Choroid plexus epithelial cell (primary cell): ENCODE measurements around the gene URB1.
"Not testable (repeated sequence)": the region's sequence is repeated elsewhere in the genome, so short reads cannot be mapped to it uniquely, and the experiment has no call there.

Source experiments
- DNase-seq: peaks from one replicate; pipeline ENCODE4 v3.0.0-alpha.2; 2010; ENCODE audit warnings: low read depth
- H3K4me3 ChIP-seq: 2 replicates; pipeline ENCODE4 v1.5.1; 2011; ENCODE audit warnings: low read depth, mild to moderate bottlenecking, control low read depth, low read length, moderate library complexity
- CTCF ChIP-seq: conservative IDR thresholded peaks from 2 replicates; pipeline ENCODE4 v1.5.1; 2011; ENCODE audit warnings: low read depth, mild to moderate bottlenecking, control low read depth, inconsistent platforms, low read length, moderate library complexity

URB1 gene

GRCh38 chr21:32410916-32411315 lies 18.1 kb upstream of the URB1 start:
- H3K4me3 ChIP-seq, result no peak overlapping the region
- no peak for DNase-seq
- TF ChIP-seq CTCF, result no peak

GRCh38 chr21:32410291-32410690 lies 17.5 kb upstream of the URB1 start:
- TF ChIP-seq CTCF, result no peak
- DNase-seq, result no peak
- H3K4me3 ChIP-seq, result no peak overlapping the region

GRCh38 chr21:32406405-32406804 lies 13.6 kb upstream of the URB1 start:
- DNase-seq, result no peak
- no peak for TF ChIP-seq CTCF
- H3K4me3 ChIP-seq, result no peak overlapping the region

- no peak overlapping the region for H3K4me3 ChIP-seq
- TF ChIP-seq CTCF, result peak; percentile 80
- peak; percentile 88 for DNase-seq
Observed at GRCh38 chr21:32403201-32403777, 10.5 kb upstream of the URB1 start.

- TF ChIP-seq CTCF, result no peak
- DNase-seq, result no peak
- H3K4me3 ChIP-seq, result peak overlapping the region; percentile 99
Observed at GRCh38 chr21:32393677-32394001, 827 bp upstream of the URB1 start.

- no peak for TF ChIP-seq CTCF
- DNase-seq, result peak; percentile 43
- H3K4me3 ChIP-seq, result peak overlapping the region; percentile 99
Observed at GRCh38 chr21:32392299-32392879, 423 bp downstream of the URB1 start.

- TF ChIP-seq CTCF, result no peak
- DNase-seq, result no peak
- peak overlapping the region; percentile 99 for H3K4me3 ChIP-seq
Observed at GRCh38 chr21:32391755-32392154, 1.1 kb downstream of the URB1 start.

- H3K4me3 ChIP-seq, DNase-seq: not testable (repeated sequence)
Observed at GRCh38 chr21:32390537-32391224, 2.1 kb downstream of the URB1 start.
